Limb (tissue), 2 donors: ENCODE data around the gene SIAH1.
"Not testable (repeated sequence)": the region's sequence is repeated elsewhere in the genome, so short reads cannot be mapped to it uniquely, and the experiment has no call there.

Source experiments
- DNase-seq, 2 donors: peaks; one replicate each; pipeline ENCODE4 v3.0.0-alpha.2; 2016; ENCODE audit errors: extremely low spot score in 2 of 2

Gene SIAH1

GRCh38 chr16:48366165-48367093 lies 18.8 kb downstream of the SIAH1 start:
- no peak for DNase-seq

GRCh38 chr16:48365601-48366164 lies 19.5 kb downstream of the SIAH1 start:
- peak; percentile 82 to 84 for DNase-seq

DNA sequence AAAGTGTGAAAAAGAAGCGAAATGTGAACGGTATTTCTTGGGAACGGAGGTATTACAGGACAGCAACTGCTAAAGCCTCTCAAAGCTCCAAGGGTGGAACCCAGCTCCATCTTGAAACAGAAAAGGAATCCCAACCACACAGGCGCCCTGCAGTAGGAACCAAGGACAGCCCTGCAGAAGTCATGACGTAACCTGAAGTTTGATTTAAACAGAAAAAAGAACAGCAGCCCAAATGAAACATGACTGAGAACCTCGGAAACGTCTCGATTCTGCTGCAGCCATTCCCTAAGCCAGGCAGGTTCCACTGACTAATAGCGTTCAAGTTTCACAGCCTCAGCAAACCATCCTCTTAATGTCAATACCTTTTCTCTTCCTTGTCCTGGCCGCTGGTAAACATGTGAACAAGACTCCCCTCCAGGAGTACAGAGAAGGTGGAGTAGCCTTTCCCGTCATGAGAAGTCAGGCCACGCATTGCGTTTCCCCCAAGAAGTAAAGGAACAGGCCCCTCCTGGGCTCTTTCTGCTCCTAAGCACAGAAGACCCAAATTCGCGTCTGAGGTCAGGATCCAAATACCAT lies 20.1 kb downstream of the SIAH1 start:
- no peak for DNase-seq

DNA sequence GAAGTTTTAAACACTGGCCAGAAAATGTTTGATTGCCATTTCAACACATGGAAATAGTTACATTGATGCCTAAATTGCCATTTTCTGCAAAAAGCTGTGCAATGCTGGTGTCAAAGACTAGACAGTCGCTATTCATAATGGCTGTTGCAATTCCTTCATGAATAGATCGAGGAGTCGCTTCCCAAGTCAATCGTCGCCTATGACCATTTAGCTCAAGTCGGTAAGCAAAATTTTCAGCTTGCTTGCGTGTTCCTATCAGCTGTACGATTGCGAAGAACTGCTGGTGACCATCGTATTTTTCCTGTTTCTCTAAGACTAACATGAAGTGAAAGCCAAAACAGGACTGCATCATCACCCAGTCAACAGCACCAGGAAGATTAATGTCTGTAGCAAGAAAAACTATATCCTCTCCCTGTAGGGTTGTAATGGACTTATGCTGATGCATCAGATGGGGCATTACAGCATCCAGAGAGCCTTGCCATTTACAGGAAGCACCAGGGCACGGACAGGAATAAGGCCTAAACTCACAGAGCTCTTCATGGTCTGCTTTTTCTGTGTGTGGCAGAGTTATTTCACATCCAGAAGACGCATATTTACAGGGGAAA lies 23.6 kb downstream of the SIAH1 start:
- no peak for DNase-seq

- no peak for DNase-seq
Measured at GRCh38 chr16:48361012-48361411, 24.2 kb downstream of the SIAH1 start.

DNA sequence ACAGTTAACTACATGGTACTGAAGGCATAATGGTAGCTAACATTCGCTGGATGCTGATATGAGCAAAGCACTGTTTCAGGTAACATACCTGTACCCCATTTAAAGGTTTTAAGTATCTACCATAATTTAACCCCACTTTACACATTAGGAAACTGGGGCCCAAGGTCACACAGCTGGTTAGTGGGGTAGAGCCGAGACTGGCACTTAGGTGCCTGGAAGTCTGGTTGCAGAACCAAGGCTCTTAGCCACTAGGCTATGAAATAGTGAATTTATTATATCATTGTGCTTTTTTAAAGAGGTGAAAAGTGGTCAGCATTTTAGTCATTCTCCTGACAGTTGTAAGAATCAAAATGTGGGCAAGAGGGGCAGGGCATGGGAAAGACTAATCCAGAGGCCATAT lies 25.2 kb downstream of the SIAH1 start:
- no peak for DNase-seq

DNA sequence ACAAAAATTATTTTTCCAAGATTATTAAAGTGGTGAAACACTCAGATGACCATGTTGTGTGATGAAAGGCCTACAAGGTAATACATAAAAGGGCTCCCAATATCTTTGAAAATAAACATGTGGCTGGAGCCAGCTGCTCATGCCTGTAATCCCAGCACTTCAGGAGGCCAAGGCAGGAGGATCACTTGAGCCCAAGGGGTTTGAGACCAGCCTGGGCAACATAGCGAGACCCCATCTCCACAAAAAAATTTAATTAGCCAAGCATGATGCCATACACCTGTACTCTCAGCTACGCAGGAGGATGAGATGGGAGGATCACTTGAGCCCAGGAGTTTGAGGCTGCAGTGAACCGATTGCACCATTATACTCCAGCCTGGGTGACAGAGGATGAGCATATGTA lies 26.8 kb downstream of the SIAH1 start:
- no peak for DNase-seq

GRCh38 chr16:48356633-48357376 lies 28.4 kb downstream of the SIAH1 start:
- DNase-seq: no peak

- DNase-seq: no peak
Measured at GRCh38 chr16:48354877-48355855, 30.0 kb downstream of the SIAH1 start.

GRCh38 chr16:48354385-48354784 lies 30.8 kb downstream of the SIAH1 start:
- not testable (repeated sequence) for DNase-seq

- peak; percentile 44 to 58 for DNase-seq
Measured at GRCh38 chr16:48353565-48354163, 31.5 kb downstream of the SIAH1 start.

DNA sequence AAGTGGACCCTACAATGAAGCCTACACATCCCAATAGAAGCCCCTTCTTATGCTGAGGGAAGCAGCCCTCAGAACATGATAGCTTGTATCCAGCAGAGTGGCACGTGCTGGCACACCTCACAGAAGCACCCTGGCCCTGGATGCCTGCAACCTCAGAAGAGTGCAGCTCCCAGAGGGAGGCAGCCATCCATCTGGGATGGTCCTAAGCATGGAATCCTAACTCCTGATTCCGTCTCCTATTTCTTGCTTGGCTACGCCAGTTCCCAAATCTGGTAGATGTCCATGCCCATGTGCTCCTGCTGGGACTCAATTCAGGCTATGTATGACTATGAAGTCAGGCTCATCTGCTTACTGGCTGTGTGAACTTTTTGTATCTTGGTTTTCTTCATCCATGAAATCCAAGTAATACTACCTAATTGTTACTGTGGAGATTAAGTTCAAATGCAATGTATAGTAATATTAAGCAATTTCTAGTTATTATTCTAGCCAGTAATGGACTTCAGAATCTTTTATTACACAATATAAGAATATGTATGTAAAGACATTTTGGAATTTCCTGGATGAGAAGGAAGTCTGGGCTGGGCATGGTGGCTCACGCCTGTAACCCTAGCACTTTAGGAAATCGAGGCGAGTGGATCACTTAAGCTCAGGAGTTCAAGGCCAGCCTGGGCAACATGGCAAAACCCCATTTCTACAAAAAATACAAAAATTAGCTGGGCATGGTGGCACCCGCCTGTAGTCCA lies 32.4 kb downstream of the SIAH1 start:
- DNase-seq: no peak

- no peak for DNase-seq
Measured at GRCh38 chr16:48350736-48351135, 34.5 kb downstream of the SIAH1 start.

DNA sequence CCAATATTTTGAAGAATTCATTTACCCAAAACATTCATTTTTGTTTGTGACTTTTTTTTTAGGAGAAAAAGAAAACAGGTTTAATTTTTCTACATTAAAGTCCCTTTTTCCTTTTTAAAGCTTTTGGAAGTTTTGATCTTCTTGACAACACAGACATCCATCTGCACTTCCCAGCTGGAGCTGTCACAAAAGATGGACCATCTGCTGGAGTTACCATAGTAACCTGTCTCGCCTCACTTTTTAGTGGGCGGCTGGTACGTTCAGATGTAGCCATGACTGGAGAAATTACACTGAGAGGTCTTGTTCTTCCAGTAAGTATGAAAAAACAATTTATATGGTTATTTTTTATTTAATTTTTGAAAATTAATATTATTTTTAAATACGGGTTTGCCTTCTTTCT lies 37.2 kb downstream of the SIAH1 start:
- DNase-seq: no peak

DNA sequence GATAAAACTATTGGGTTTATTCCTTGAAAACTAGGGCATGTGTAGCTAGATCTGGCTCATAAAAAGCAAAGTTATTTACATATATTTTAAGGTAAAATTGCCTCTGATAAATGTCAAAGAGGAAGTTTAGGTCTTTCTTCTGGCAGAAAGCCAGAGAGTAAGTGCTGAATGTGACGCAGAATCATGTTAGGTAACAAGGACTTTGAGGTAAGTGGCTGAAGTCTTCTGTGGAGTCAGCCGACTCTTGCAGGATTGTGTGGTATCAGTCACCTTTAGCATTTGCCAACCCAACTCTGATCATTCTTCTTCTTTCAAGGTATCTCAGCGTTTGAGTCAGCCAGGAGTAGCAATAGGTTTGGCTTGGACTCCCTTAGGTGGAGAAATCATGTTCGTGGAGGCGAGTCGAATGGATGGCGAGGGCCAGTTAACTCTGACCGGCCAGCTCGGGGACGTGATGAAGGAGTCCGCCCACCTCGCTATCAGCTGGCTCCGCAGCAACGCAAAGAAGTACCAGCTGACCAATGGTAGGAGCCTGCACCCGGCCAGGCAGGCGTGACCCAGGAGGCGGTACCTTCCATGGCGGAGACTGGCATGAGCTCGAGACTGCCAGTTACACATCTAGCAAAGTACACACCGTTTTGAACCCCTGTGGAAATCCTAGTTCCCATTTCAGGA lies 37.9 kb downstream of the SIAH1 start:
- no peak for DNase-seq

DNA sequence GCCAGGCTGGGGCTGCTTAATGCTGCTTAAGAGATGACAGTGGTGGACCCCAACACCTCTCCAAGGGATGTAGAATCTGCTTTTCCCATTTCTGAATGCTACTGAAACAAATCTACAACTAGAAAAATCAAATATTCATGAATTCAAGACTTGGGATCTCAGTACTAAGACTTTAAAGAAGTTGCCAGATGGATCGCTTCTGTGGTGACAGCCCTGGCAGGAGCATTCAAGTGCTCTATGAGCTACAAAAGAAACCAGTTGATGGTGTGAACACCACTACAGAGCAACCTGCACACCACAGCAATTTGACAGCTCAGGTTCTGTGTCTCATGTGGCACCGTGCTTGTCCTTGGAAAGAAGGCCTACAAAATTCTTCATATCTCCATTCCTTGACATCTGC lies 42.6 kb downstream of the SIAH1 start:
- DNase-seq: no peak

DNA sequence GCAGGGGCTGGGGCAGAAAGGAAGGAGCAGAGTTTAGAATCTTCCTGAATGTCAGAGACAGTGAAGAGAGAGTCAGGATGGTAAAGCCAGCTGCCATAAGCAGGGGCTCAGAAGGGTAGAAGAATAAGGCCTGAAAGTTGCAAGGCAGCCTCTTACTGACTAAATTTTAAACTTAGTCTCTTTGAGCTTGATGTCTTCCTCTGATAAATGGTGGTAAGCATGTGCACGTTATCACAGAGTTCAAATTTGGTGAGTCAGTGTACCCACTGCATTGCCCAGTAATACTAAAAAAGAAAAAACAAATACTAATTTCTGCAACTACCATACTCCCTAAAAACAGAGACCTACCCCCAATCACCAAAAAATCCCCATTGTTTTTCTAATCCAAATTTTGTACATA lies 45.2 kb downstream of the SIAH1 start:
- DNase-seq: no peak

GRCh38 chr16:48335961-48336360 lies 49.3 kb downstream of the SIAH1 start:
- DNase-seq: no peak

DNA sequence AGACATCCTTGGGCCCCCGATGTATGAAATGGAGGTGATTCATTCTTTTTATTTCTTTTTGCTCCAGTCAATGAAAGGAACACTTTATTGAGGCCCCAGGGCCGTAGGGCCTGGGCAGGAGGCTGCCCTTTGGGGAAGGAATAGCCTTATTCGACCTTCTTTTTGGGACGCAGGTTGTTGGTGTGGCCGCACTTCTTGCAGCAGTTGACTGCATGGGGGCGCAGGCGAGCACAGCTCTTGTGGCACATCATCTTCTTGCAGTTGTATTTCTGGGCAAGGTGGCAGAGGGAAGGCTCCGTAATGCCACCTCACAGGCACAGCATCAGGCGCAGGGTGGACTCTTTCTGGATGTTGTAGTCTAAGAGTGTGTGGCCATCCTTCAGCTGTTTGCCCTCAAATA lies 50.9 kb downstream of the SIAH1 start:
- no peak for DNase-seq
